ENCODE measurements around the gene FBN2. TPM values are rescaled to one million over a fixed set of nuclear protein-coding genes. Genes with fewer than 3 reads are reported as not detected.

FBN2 gene
- total RNA-seq, 6 experiments from 2014 or later: 174 to 272 (median 186) TPM

DNA sequence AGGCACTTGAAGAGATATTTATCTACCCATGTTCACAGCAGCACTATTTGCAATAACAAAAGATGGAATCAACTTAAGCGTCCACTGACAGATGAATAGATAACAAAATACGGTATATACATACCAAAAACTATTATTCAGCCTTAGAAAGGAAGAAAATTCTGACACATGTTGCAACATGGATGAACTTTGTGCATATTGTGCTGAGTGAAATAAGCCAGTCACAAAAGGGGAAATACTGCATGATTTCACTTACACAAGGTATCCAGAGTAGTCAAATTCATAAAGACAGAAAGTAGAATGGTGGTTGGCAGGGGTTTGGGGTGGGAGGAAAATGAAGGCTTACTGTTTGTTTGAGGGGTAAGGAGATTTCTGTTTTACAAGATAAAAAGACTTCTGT is 66.0 kb downstream of the FBN2 start:
- Mint-ChIP-seq H3K4me1 (ENCODE audit: low read depth) (peaks cover 41% of the 10 kb centered on the region), H3K4me3 (no peak overlapping the region), H3K27ac (no peak overlapping the region), H3K36me3 (ENCODE audit: low read depth) (peaks cover 41% of the 10 kb centered on the region), H3K27me3 (ENCODE audit: insufficient read depth) (no peaks in the 10 kb centered on the region; the same call in 1 of the 2 replicates), H3K9me3 (peaks cover 8% of the 10 kb centered on the region; the same call in 1 of the 2 replicates)
- TF ChIP-seq, protein P1, sequence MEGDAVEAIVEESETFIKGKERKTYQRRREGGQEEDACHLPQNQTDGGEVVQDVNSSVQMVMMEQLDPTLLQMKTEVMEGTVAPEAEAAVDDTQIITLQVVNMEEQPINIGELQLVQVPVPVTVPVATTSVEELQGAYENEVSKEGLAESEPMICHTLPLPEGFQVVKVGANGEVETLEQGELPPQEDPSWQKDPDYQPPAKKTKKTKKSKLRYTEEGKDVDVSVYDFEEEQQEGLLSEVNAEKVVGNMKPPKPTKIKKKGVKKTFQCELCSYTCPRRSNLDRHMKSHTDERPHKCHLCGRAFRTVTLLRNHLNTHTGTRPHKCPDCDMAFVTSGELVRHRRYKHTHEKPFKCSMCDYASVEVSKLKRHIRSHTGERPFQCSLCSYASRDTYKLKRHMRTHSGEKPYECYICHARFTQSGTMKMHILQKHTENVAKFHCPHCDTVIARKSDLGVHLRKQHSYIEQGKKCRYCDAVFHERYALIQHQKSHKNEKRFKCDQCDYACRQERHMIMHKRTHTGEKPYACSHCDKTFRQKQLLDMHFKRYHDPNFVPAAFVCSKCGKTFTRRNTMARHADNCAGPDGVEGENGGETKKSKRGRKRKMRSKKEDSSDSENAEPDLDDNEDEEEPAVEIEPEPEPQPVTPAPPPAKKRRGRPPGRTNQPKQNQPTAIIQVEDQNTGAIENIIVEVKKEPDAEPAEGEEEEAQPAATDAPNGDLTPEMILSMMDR (IDR thresholded peaks at IDR 0.05): no peak
- no peak for DNase-seq

DNA sequence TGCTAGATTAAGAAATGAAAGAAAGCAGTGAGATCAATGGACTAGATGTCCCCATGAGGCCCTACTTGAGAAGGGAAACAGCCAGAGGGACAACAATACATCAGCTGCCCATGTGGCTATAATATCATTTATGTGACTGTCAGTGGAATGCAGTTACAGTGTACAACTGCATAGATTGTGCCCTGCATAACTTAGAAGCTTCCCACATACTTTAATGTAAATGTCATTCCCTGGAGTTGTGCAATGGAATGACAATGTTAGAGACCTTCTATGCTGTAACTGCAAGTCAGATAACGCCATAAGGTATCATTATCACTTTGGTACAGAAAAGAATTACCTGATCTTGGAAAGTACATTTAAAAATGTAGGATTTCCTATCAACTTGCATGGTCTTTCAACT is 67.4 kb downstream of the FBN2 start:
- no peaks in the 10 kb centered on the region; the same call in 1 of the 2 replicates for H3K27me3 Mint-ChIP-seq (ENCODE audit: insufficient read depth)
- peaks cover 8% of the 10 kb centered on the region; the same call in 1 of the 2 replicates for H3K9me3 Mint-ChIP-seq
- DNase-seq: peak; percentile 26
- peak overlapping the region; percentile 75 for H3K27ac Mint-ChIP-seq
- H3K36me3 Mint-ChIP-seq (ENCODE audit: low read depth): peaks cover 41% of the 10 kb centered on the region
- no peak overlapping the region for H3K4me3 Mint-ChIP-seq
- H3K4me1 Mint-ChIP-seq (ENCODE audit: low read depth): peaks cover 35% of the 10 kb centered on the region
- TF ChIP-seq, protein P1 (IDR thresholded peaks at IDR 0.05): no peak

DNA sequence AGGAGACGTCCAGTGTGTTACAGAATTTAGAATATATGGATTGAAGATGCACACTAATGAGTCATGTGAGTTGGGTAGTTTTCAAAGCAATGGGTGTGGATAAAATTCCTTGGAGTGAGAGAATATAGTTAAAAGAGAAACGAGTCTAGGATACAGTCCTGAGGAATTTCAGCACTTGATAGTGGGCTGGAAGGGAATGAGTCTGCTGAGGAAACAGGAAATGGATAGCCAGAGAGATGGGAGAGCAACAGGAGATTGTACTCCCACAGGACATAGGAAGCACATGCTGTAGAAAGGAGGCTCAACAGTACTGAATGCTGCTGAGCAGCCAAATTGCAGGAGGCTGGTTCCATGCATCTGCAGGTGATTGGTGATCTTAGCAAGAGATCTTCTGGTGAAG is 68.1 kb downstream of the FBN2 start:
- DNase-seq: peak; percentile 8
- Mint-ChIP-seq H3K27me3 (ENCODE audit: insufficient read depth) (no peaks in the 10 kb centered on the region; the same call in 1 of the 2 replicates), H3K36me3 (ENCODE audit: low read depth) (peaks cover 41% of the 10 kb centered on the region), H3K4me1 (ENCODE audit: low read depth) (peaks cover 33% of the 10 kb centered on the region), H3K9me3 (peaks cover 8% of the 10 kb centered on the region; the same call in 1 of the 2 replicates), H3K27ac (peak overlapping the region; percentile 75), H3K4me3 (peak overlapping the region; percentile 31)
- TF ChIP-seq, protein P1 (IDR thresholded peaks at IDR 0.05): no peak

DNA sequence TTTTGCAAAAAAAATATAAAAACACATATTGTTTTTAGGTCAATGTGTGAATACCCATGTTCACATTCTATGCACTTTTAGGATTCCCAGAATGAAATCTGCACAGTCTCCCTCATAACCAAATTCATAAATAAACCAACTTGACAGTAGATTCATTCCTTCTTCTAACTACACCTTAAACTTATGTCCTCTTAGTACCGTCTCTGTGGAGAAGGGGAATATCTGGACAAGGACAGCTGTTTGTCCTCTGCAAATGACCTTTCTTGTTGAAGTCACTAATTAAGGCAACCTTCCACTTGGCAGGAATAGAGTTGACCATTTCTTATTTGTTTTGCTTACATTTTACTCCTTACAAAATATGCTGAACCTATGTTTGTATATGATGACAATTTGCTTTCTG is 71.1 kb downstream of the FBN2 start:
- no peaks in the 10 kb centered on the region; the same call in 1 of the 2 replicates for H3K27me3 Mint-ChIP-seq (ENCODE audit: insufficient read depth)
- H3K4me3 Mint-ChIP-seq: no peak overlapping the region
- H3K36me3 Mint-ChIP-seq (ENCODE audit: low read depth): peaks cover 26% of the 10 kb centered on the region
- peaks cover 38% of the 10 kb centered on the region for H3K4me1 Mint-ChIP-seq (ENCODE audit: low read depth)
- H3K9me3 Mint-ChIP-seq: peaks cover 4% of the 10 kb centered on the region; the same call in 1 of the 2 replicates
- no peak for DNase-seq
- TF ChIP-seq, protein P1 (IDR thresholded peaks at IDR 0.05): no peak
- H3K27ac Mint-ChIP-seq: no peak overlapping the region

DNA sequence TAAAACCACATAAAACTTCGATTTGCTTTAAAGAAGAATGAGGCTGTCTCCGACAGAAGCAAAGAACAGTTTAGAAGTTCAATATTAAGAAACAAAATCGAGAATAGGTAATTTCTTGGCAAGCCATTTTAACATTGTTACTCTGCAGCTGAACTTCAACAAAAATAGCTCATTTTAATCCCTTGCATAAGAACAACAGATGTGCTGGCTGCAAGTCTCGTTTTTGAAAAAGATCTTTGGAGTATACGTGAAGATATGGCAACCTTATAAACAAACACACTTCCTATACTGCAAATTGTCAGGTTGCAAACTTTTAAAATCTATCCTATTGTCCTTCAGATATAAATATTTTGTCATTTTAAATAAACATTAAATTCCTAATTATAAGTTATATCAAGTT is 71.5 kb downstream of the FBN2 start:
- Mint-ChIP-seq H3K4me1 (ENCODE audit: low read depth) (peaks cover 35% of the 10 kb centered on the region), H3K27ac (no peak overlapping the region), H3K9me3 (peaks cover 4% of the 10 kb centered on the region; the same call in 1 of the 2 replicates), H3K4me3 (no peak overlapping the region), H3K36me3 (ENCODE audit: low read depth) (peaks cover 25% of the 10 kb centered on the region), H3K27me3 (ENCODE audit: insufficient read depth) (no peaks in the 10 kb centered on the region; the same call in 1 of the 2 replicates)
- no peak for DNase-seq
- TF ChIP-seq, protein P1 (IDR thresholded peaks at IDR 0.05): no peak

Data from HFFc6 (cell line).